Endothelial cell (in vitro differentiated cells): ENCODE data around the gene TMEM45A. TPM values are rescaled to one million over a fixed set of nuclear protein-coding genes. Genes with fewer than 3 reads are reported as not detected.

Source experiments
- DNase-seq: peaks from one replicate; pipeline ENCODE4 v3.0.0; 2021; ENCODE audit warnings: low spot score
- H3K27ac Mint-ChIP-seq: one replicate; pipeline ENCODE4 v1.8.0; 2021; ENCODE audit warnings: mixed read lengths, inconsistent platforms; ENCODE audit not compliant: unreplicated experiment
- H3K27me3 Mint-ChIP-seq: one replicate; pipeline ENCODE4 v1.8.0; 2021; ENCODE audit warnings: mild to moderate bottlenecking, moderate library complexity, mixed read lengths, inconsistent platforms; ENCODE audit not compliant: unreplicated experiment
- H3K36me3 Mint-ChIP-seq: one replicate; pipeline ENCODE4 v1.8.0; 2021; ENCODE audit warnings: mild to moderate bottlenecking, low read depth, mixed read lengths, inconsistent platforms; ENCODE audit not compliant: unreplicated experiment
- H3K4me1 Mint-ChIP-seq: one replicate; pipeline ENCODE4 v1.8.0; 2021; ENCODE audit warnings: mild to moderate bottlenecking, mixed read lengths, inconsistent platforms; ENCODE audit not compliant: unreplicated experiment
- H3K4me3 Mint-ChIP-seq: one replicate; pipeline ENCODE4 v1.8.0; 2021; ENCODE audit warnings: mild to moderate bottlenecking, mixed read lengths, inconsistent platforms; ENCODE audit not compliant: unreplicated experiment
- H3K9me3 Mint-ChIP-seq: one replicate; pipeline ENCODE4 v1.8.0; 2021; ENCODE audit warnings: mixed read lengths, inconsistent platforms; ENCODE audit not compliant: unreplicated experiment
- total RNA-seq: library from RNA; stranded (reverse); fragmentation: NEBNext Ultra II Directional; extraction: Animal tissue kit (Norgen Biotek cat#: 25700); gene quantifications from one replicate; pipeline ENCODE4 v1.2.1, GENCODE V29; 2021; ENCODE audit not compliant: unreplicated experiment
- TF ChIP-seq, protein P1 (sequence below): fragments of 200-600 bp; sonication (generic); IDR thresholded peaks from one replicate; pipeline ENCODE4 v1.5.0; 2021; ENCODE audit warnings: antibody characterized with exemption; ENCODE audit not compliant: unreplicated experiment

The TMEM45A gene
- total RNA-seq, 1 donor from 2014 or later = 7.6 TPM

GRCh38 chr3:100556673-100557310 lies 64.4 kb downstream of the TMEM45A start:
- Mint-ChIP-seq H3K4me1 (peaks cover 4% of the 10 kb centered on the region), H3K27ac (no peak overlapping the region), H3K27me3 (no peaks in the 10 kb centered on the region), H3K4me3 (no peak overlapping the region), H3K36me3 (no peaks in the 10 kb centered on the region), H3K9me3 (no peaks in the 10 kb centered on the region)
- TF ChIP-seq, protein P1, sequence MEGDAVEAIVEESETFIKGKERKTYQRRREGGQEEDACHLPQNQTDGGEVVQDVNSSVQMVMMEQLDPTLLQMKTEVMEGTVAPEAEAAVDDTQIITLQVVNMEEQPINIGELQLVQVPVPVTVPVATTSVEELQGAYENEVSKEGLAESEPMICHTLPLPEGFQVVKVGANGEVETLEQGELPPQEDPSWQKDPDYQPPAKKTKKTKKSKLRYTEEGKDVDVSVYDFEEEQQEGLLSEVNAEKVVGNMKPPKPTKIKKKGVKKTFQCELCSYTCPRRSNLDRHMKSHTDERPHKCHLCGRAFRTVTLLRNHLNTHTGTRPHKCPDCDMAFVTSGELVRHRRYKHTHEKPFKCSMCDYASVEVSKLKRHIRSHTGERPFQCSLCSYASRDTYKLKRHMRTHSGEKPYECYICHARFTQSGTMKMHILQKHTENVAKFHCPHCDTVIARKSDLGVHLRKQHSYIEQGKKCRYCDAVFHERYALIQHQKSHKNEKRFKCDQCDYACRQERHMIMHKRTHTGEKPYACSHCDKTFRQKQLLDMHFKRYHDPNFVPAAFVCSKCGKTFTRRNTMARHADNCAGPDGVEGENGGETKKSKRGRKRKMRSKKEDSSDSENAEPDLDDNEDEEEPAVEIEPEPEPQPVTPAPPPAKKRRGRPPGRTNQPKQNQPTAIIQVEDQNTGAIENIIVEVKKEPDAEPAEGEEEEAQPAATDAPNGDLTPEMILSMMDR = no peak
- DNase-seq = no peak

- Mint-ChIP-seq H3K36me3 (no peaks in the 10 kb centered on the region), H3K27me3 (no peaks in the 10 kb centered on the region), H3K27ac (no peak overlapping the region), H3K4me3 (no peak overlapping the region), H3K4me1 (peaks cover 4% of the 10 kb centered on the region), H3K9me3 (no peaks in the 10 kb centered on the region)
- DNase-seq = no peak
- TF ChIP-seq, protein P1 = no peak
Measured at GRCh38 chr3:100558233-100558632, 65.8 kb downstream of the TMEM45A start.

DNA sequence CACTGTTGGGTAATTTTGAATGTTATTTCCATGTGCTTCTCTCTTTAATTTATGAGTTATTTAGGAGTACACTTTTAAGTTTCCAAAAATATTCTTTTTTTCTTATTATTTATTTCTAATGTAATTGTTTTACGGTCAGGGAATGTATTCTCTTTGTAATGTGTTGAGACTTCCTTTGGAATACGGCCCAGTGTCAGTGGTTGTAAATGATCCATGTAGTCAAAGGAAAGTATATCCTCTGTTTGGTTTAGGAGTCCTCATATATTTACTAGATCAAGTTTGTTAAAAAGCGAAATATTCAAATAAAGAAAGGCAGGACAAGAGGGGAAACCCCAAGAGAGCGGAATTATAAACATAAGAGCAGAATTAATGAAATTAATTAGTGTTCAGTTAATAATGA lies 68.0 kb downstream of the TMEM45A start:
- Mint-ChIP-seq H3K27ac (no peak overlapping the region), H3K36me3 (no peaks in the 10 kb centered on the region), H3K9me3 (no peaks in the 10 kb centered on the region), H3K27me3 (no peaks in the 10 kb centered on the region), H3K4me1 (peaks cover 4% of the 10 kb centered on the region), H3K4me3 (no peak overlapping the region)
- DNase-seq = no peak
- TF ChIP-seq, protein P1 = no peak

GRCh38 chr3:100561459-100562158 lies 69.2 kb downstream of the TMEM45A start:
- Mint-ChIP-seq H3K4me3 (no peak overlapping the region), H3K4me1 (peaks cover 4% of the 10 kb centered on the region), H3K36me3 (no peaks in the 10 kb centered on the region), H3K9me3 (no peaks in the 10 kb centered on the region), H3K27me3 (no peaks in the 10 kb centered on the region), H3K27ac (no peak overlapping the region)
- DNase-seq = no peak
- TF ChIP-seq, protein P1 = no peak

DNA sequence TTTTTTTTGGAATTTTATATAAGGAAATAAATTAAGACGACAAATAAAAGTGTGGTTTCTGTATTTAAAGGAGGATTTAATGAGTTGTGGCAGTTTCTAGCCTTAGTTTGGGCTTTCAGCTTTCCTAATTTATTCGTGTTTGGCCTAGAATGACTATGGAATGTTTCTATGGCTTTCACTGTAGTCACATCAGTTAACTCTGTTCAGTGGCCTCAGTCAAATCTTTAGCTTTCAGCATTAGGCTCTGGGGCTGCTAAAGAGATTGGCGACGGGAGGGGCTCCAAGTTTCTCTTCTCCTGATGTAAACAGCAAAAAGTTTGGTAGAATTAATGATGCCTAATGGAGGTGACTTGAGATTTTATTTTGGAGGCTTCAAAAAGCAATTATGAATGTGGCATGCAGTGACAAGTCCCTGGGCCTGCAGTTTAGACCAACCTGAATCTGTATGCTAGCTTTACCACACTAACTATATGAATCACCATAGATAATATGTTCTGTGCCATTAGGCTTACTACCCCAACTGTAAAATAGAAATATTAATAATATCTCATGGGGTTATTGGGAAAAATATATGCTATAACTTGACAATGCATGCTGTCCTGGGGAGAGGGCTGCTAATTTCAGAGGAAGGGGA lies 69.9 kb downstream of the TMEM45A start:
- peaks cover 4% of the 10 kb centered on the region for H3K4me1 Mint-ChIP-seq
- DNase-seq = no peak
- H3K9me3 Mint-ChIP-seq = no peaks in the 10 kb centered on the region
- no peak overlapping the region for H3K4me3 Mint-ChIP-seq
- no peaks in the 10 kb centered on the region for H3K27me3 Mint-ChIP-seq
- H3K27ac Mint-ChIP-seq = no peak overlapping the region
- H3K36me3 Mint-ChIP-seq = no peaks in the 10 kb centered on the region
- TF ChIP-seq, protein P1 = no peak
